ENCODE results near the gene ADGRG6. TPM values are rescaled to one million over a fixed set of nuclear protein-coding genes. Genes with fewer than 3 reads are reported as not detected.

Gene ADGRG6
- total and polyA plus RNA-seq, 10 of the 15 experiments (the other 5 are each of a cell fraction or from before 2014, with no cell fraction given), result 0.01 to 0.24 (median 0.13) TPM; not detected in 7

GRCh38 chr6:142416686-142417085 is 114.9 kb downstream of the ADGRG6 start (continued):
- no peak for TF ChIP-seq RBBP5 (conservative IDR thresholded peaks at IDR 0.05)
- TF ChIP-seq BHLHE40 (IDR thresholded peaks at IDR 0.05; ENCODE audit: borderline replicate concordance in 1 of 2, low read depth in 2 of 2, low read length in 1 of 2), result no peak

GRCh38 chr6:142417331-142417750 is 115.5 kb downstream of the ADGRG6 start:
- WGBS (ENCODE audit: insufficient coverage, insufficient replicate concordance, low lambda C conversion rate, missing lambda C conversion rate), result 0% methylated on average over 1 of the region's 1 CpG
- Histone ChIP-seq H2AFZ (ENCODE audit: control insufficient read depth, low read depth, low read length) (no peak overlapping the region), H3K27me3 (replicated peaks in 1 of 2; ENCODE audit: control insufficient read depth in 2 of 2, insufficient read depth in 2 of 2, low read length in 1 of 2) (no peaks in the 10 kb centered on the region; a peak in 1 of 4 replicates), H3K27ac (ENCODE audit: control insufficient read depth, insufficient read depth) (no peak overlapping the region), H3K9ac (ENCODE audit: control insufficient read depth, insufficient read depth, low read length) (no peak overlapping the region), H3K79me2 (ENCODE audit: control insufficient read depth, insufficient read depth, low read length) (no peaks in the 10 kb centered on the region), H3K4me3 (no peak overlapping the region), H3K4me1 (ENCODE audit: control insufficient read depth, insufficient read depth, low read length) (no peaks in the 10 kb centered on the region), H3K36me3 (ENCODE audit: control insufficient read depth in 2 of 2, insufficient read depth in 2 of 2, low read length in 1 of 2) (no peaks in the 10 kb centered on the region), H3K4me2 (ENCODE audit: control insufficient read depth, insufficient read depth) (no peak overlapping the region), H4K20me1 (ENCODE audit: control insufficient read depth, insufficient read depth) (no peaks in the 10 kb centered on the region), H3K9me3 (replicated peaks; ENCODE audit: control insufficient read depth, insufficient read depth, low read length) (no peaks in the 10 kb centered on the region)
- TF ChIP-seq RBBP5 (conservative IDR thresholded peaks at IDR 0.05), result no peak
- no peak for TF ChIP-seq ZNF384 (IDR thresholded peaks at IDR 0.05; ENCODE audit: borderline replicate concordance, low read depth, low read length)
- TF ChIP-seq ZBED1 (IDR thresholded peaks at IDR 0.05; ENCODE audit: borderline replicate concordance), result no peak
- TF ChIP-seq CREB1 (IDR thresholded peaks at IDR 0.05; ENCODE audit: low read depth), result no peak
- no peak for TF ChIP-seq CEBPZ (IDR thresholded peaks at IDR 0.05; ENCODE audit: low read depth, low read length)
- TF ChIP-seq CHD1 (IDR thresholded peaks at IDR 0.05; ENCODE audit: low read depth, low read length), result no peak
- TF ChIP-seq MAX (IDR thresholded peaks at IDR 0.05; ENCODE audit: low read depth, low read length), result no peak
- ChIA-PET RAD21 (ENCODE audit: unreplicated experiment) (no interaction called here), CTCF (no interaction called here), POLR2A (no interaction called here), SMC1A (ENCODE audit: uncharacterized antibody, unreplicated experiment) (no interaction called here)
- in situ Hi-C loops (cut with MboI) (no loop called here), intact Hi-C loops (cut with micrococcal nuclease; ENCODE audit: unreplicated experiment) (no loop called here)
- no TSS peak for BruUV-seq (replicated peaks)
- DNase-seq (ENCODE audit: low read depth, low spot score) (no peak), FAIRE-seq (no peak), ATAC-seq (no peak)
